Measurements from ENCODE around the gene SLC8B1. TPM values are rescaled to one million over a fixed set of nuclear protein-coding genes. Genes with fewer than 3 reads are reported as not detected.

Gene SLC8B1
- total RNA-seq, 1 experiment from 2014 or later: 13.0 TPM

GRCh38 chr12:113284751-113285150 is 50.2 kb downstream of the SLC8B1 start:
- H3K27me3 Mint-ChIP-seq (ENCODE audit: insufficient read depth, unreplicated experiment): no peaks in the 10 kb centered on the region
- no peak overlapping the region for H3K4me3 Mint-ChIP-seq (ENCODE audit: unreplicated experiment)
- Histone ChIP-seq H3K4me1 (no peaks in the 10 kb centered on the region), H3K4me3 (ENCODE audit: low read depth, low read length) (no peak overlapping the region), H3K9me3 (no peaks in the 10 kb centered on the region), H3K27me3 (replicated peaks; ENCODE audit: control insufficient read depth, insufficient read depth, low read length) (no peaks in the 10 kb centered on the region), H3K36me3 (ENCODE audit: control insufficient read depth, insufficient read depth, low read length) (no peaks in the 10 kb centered on the region)
- CTCF ChIA-PET: no interaction called here
- no peak for TF ChIP-seq CTCF (IDR thresholded peaks at IDR 0.05; ENCODE audit: insufficient read depth in 1 of 2, low read depth in 1 of 2, low read length in 1 of 2, severe bottlenecking in 1 of 2, unreplicated experiment in 1 of 2)
- no peaks in the 10 kb centered on the region for H3K4me1 Mint-ChIP-seq (ENCODE audit: low read depth, unreplicated experiment)
- no TSS peak for BruUV-seq (replicated peaks)
- POLR2A ChIA-PET: no interaction called here
- H3K36me3 Mint-ChIP-seq (ENCODE audit: insufficient read depth, unreplicated experiment): peaks cover 24% of the 10 kb centered on the region
- intact Hi-C loops (cut with micrococcal nuclease; ENCODE audit: unreplicated experiment): no loop called here
- peak overlapping the region; percentile 47 for H3K27ac Mint-ChIP-seq (ENCODE audit: unreplicated experiment)
- no peak for DNase-seq
- no peaks in the 10 kb centered on the region for H3K9me3 Mint-ChIP-seq (ENCODE audit: unreplicated experiment)

- Mint-ChIP-seq H3K9me3 (ENCODE audit: unreplicated experiment) (no peaks in the 10 kb centered on the region), H3K4me3 (ENCODE audit: unreplicated experiment) (no peak overlapping the region), H3K36me3 (ENCODE audit: insufficient read depth, unreplicated experiment) (peaks cover 14% of the 10 kb centered on the region), H3K4me1 (ENCODE audit: low read depth, unreplicated experiment) (no peaks in the 10 kb centered on the region), H3K27me3 (ENCODE audit: insufficient read depth, unreplicated experiment) (no peaks in the 10 kb centered on the region), H3K27ac (ENCODE audit: unreplicated experiment) (no peak overlapping the region)
- no peaks in the 10 kb centered on the region for H3K9me3 ChIP-seq
- no peaks in the 10 kb centered on the region for H3K27me3 ChIP-seq (replicated peaks; ENCODE audit: control insufficient read depth, insufficient read depth, low read length)
- POLR2A ChIA-PET: no interaction called here
- H3K36me3 ChIP-seq (ENCODE audit: control insufficient read depth, insufficient read depth, low read length): 0 out of 2 replicates have a peak, but pooled peaks cover 1% of the 10 kb centered on the region
- no TSS peak for BruUV-seq (replicated peaks)
- TF ChIP-seq CTCF (IDR thresholded peaks at IDR 0.05; ENCODE audit: insufficient read depth in 1 of 2, low read depth in 1 of 2, low read length in 1 of 2, severe bottlenecking in 1 of 2, unreplicated experiment in 1 of 2): no peak
- intact Hi-C loops (cut with micrococcal nuclease; ENCODE audit: unreplicated experiment): no loop called here
- DNase-seq: no peak
- CTCF ChIA-PET: no interaction called here
- no peak overlapping the region for H3K4me3 ChIP-seq (ENCODE audit: low read depth, low read length)
- H3K4me1 ChIP-seq: no peaks in the 10 kb centered on the region
These were observed 56.3 kb downstream of the SLC8B1 start for GRCh38 chr12:113278633-113279032.

GRCh38 chr12:113278141-113278540 is 56.8 kb downstream of the SLC8B1 start:
- no peak overlapping the region for H3K4me3 Mint-ChIP-seq (ENCODE audit: unreplicated experiment)
- no peak for DNase-seq
- no peak for TF ChIP-seq CTCF (IDR thresholded peaks at IDR 0.05; ENCODE audit: insufficient read depth in 1 of 2, low read depth in 1 of 2, low read length in 1 of 2, severe bottlenecking in 1 of 2, unreplicated experiment in 1 of 2)
- no peaks in the 10 kb centered on the region for H3K4me1 ChIP-seq
- ChIA-PET POLR2A (no interaction called here), CTCF (no interaction called here)
- H3K27me3 Mint-ChIP-seq (ENCODE audit: insufficient read depth, unreplicated experiment): no peaks in the 10 kb centered on the region
- no peaks in the 10 kb centered on the region for H3K9me3 Mint-ChIP-seq (ENCODE audit: unreplicated experiment)
- no peaks in the 10 kb centered on the region for H3K4me1 Mint-ChIP-seq (ENCODE audit: low read depth, unreplicated experiment)
- no peak overlapping the region for H3K27ac Mint-ChIP-seq (ENCODE audit: unreplicated experiment)
- intact Hi-C loops (cut with micrococcal nuclease; ENCODE audit: unreplicated experiment): no loop called here
- H3K4me3 ChIP-seq (ENCODE audit: low read depth, low read length): no peak overlapping the region
- peaks cover 14% of the 10 kb centered on the region for H3K36me3 Mint-ChIP-seq (ENCODE audit: insufficient read depth, unreplicated experiment)
- H3K27me3 ChIP-seq (replicated peaks; ENCODE audit: control insufficient read depth, insufficient read depth, low read length): no peaks in the 10 kb centered on the region
- 0 out of 2 replicates have a peak, but pooled peaks cover 1% of the 10 kb centered on the region for H3K36me3 ChIP-seq (ENCODE audit: control insufficient read depth, insufficient read depth, low read length)
- no peaks in the 10 kb centered on the region for H3K9me3 ChIP-seq
- BruUV-seq (replicated peaks): no TSS peak
